K562 (cell line): ENCODE results near the gene MYO15B.

Experiments used
- HDAC2 ChIP-seq: fragments of 450-650 bp; IDR thresholded peaks from 2 replicates; pipeline ENCODE4 v1.6.1; 2016; ENCODE audit warnings: mild to moderate bottlenecking
- KDM5B ChIP-seq: fragments of 200-600 bp; sonication (generic); IDR thresholded peaks from 2 replicates; pipeline ENCODE4 v1.6.1; 2012; ENCODE audit warnings: low read depth, mild to moderate bottlenecking, moderate library complexity, low read length, control low read depth, inconsistent platforms; ENCODE audit not compliant: insufficient replicate concordance
- KLF6 ChIP-seq: fragments of 250-450 bp; sonication (Bioruptor Pico); IDR thresholded peaks from 2 replicates; pipeline ENCODE4 v1.4.0; 2020; ENCODE audit warnings: mild to moderate bottlenecking, moderate library complexity, borderline replicate concordance
- POLR2AphosphoS5 ChIP-seq: IDR thresholded peaks from 2 replicates; pipeline ENCODE4 v1.6.1; 2011; ENCODE audit warnings: mild to moderate bottlenecking, low read depth, low read length, moderate library complexity; ENCODE audit not compliant: control insufficient read depth, insufficient read depth
- TF ChIP-seq, protein P1 (sequence below): IDR thresholded peaks from 3 replicates; pipeline ENCODE4 v1.6.1; 2011; ENCODE audit warnings: borderline replicate concordance, mild to moderate bottlenecking, moderate library complexity; ENCODE audit not compliant: insufficient read length; ENCODE audit errors: extremely low read depth
- TF ChIP-seq, protein P2 (sequence below), 2 experiments: fragments of 450-650 bp; formaldehyde crosslinking in 1 of 2; IDR thresholded peaks; 2 replicates each; pipeline versions ENCODE4 v1.4.0 to v1.6.1; 2014 to 2020; ENCODE audit warnings: mild to moderate bottlenecking in 2 of 2, borderline replicate concordance in 1 of 2, low read depth in 1 of 2
- TF ChIP-seq, protein P3 (sequence below), 3 experiments: IDR thresholded peaks in 2 of 3; conservative IDR thresholded peaks in 1 of 3; 2 replicates each; pipeline ENCODE4 v1.5.1; 2011 to 2012; ENCODE audit warnings: low read length in 3 of 3, mild to moderate bottlenecking in 3 of 3, control low read depth in 2 of 3, improper control_type of control experiment in 1 of 3, inconsistent platforms in 1 of 3, low read depth in 1 of 3, mixed read lengths in 1 of 3, moderate library complexity in 1 of 3; ENCODE audit not compliant: insufficient read depth in 2 of 3

DNA sequence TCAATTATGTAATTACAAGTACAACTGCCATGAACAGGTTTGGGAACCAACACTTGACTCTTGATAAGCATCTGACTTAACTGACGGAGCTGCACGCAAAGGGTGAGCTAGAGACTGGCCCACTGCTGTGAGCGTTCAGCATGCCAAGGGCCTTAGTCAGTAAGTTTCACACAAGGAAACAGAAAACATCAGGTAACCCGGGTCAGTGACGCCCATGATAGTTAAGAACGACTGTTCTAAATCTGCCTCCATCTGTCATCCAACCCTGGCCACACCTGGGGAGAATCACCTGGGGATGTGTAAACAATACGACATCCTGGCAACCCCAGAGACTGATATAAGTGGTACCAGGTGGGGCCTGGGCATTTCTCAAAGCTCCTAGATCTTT lies 57.9 kb downstream of the MYO15B start:
- TF ChIP-seq KLF6 (CRISPR knock-in tag) (no peak), KDM5B (no peak), HDAC2 (no peak), POLR2AphosphoS5 (no peak)
- TF ChIP-seq, protein P1, sequence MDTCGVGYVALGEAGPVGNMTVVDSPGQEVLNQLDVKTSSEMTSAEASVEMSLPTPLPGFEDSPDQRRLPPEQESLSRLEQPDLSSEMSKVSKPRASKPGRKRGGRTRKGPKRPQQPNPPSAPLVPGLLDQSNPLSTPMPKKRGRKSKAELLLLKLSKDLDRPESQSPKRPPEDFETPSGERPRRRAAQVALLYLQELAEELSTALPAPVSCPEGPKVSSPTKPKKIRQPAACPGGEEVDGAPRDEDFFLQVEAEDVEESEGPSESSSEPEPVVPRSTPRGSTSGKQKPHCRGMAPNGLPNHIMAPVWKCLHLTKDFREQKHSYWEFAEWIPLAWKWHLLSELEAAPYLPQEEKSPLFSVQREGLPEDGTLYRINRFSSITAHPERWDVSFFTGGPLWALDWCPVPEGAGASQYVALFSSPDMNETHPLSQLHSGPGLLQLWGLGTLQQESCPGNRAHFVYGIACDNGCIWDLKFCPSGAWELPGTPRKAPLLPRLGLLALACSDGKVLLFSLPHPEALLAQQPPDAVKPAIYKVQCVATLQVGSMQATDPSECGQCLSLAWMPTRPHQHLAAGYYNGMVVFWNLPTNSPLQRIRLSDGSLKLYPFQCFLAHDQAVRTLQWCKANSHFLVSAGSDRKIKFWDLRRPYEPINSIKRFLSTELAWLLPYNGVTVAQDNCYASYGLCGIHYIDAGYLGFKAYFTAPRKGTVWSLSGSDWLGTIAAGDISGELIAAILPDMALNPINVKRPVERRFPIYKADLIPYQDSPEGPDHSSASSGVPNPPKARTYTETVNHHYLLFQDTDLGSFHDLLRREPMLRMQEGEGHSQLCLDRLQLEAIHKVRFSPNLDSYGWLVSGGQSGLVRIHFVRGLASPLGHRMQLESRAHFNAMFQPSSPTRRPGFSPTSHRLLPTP: no peak
- TF ChIP-seq, protein P2, sequence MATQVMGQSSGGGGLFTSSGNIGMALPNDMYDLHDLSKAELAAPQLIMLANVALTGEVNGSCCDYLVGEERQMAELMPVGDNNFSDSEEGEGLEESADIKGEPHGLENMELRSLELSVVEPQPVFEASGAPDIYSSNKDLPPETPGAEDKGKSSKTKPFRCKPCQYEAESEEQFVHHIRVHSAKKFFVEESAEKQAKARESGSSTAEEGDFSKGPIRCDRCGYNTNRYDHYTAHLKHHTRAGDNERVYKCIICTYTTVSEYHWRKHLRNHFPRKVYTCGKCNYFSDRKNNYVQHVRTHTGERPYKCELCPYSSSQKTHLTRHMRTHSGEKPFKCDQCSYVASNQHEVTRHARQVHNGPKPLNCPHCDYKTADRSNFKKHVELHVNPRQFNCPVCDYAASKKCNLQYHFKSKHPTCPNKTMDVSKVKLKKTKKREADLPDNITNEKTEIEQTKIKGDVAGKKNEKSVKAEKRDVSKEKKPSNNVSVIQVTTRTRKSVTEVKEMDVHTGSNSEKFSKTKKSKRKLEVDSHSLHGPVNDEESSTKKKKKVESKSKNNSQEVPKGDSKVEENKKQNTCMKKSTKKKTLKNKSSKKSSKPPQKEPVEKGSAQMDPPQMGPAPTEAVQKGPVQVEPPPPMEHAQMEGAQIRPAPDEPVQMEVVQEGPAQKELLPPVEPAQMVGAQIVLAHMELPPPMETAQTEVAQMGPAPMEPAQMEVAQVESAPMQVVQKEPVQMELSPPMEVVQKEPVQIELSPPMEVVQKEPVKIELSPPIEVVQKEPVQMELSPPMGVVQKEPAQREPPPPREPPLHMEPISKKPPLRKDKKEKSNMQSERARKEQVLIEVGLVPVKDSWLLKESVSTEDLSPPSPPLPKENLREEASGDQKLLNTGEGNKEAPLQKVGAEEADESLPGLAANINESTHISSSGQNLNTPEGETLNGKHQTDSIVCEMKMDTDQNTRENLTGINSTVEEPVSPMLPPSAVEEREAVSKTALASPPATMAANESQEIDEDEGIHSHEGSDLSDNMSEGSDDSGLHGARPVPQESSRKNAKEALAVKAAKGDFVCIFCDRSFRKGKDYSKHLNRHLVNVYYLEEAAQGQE (IDR thresholded peaks at IDR 0.05; ENCODE audit: borderline replicate concordance): no peak
- TF ChIP-seq, protein P2 (CRISPR knock-in tag; IDR thresholded peaks at IDR 0.05; ENCODE audit: low read depth): no peak
- TF ChIP-seq, protein P3, sequence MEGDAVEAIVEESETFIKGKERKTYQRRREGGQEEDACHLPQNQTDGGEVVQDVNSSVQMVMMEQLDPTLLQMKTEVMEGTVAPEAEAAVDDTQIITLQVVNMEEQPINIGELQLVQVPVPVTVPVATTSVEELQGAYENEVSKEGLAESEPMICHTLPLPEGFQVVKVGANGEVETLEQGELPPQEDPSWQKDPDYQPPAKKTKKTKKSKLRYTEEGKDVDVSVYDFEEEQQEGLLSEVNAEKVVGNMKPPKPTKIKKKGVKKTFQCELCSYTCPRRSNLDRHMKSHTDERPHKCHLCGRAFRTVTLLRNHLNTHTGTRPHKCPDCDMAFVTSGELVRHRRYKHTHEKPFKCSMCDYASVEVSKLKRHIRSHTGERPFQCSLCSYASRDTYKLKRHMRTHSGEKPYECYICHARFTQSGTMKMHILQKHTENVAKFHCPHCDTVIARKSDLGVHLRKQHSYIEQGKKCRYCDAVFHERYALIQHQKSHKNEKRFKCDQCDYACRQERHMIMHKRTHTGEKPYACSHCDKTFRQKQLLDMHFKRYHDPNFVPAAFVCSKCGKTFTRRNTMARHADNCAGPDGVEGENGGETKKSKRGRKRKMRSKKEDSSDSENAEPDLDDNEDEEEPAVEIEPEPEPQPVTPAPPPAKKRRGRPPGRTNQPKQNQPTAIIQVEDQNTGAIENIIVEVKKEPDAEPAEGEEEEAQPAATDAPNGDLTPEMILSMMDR (IDR thresholded peaks at IDR 0.05 in 2 of 3, conservative IDR thresholded peaks at IDR 0.05 in 1 of 3; ENCODE audit: insufficient read depth in 2 of 3, low read depth in 1 of 3, low read length in 3 of 3): no peak
